Measurements from ENCODE around the gene SP7. TPM values are rescaled to one million over a fixed set of nuclear protein-coding genes. Genes with fewer than 3 reads are reported as not detected.

SP7 gene
- total RNA-seq: not detected in 2 replicates

GRCh38 chr12:53336181-53336681 lies at the start of gene SP7:
Gene SP7, minus strand, starts transcription at chr12:53336354. Its CDS starts 708 bp downstream, at chr12:53335646.

DNA sequence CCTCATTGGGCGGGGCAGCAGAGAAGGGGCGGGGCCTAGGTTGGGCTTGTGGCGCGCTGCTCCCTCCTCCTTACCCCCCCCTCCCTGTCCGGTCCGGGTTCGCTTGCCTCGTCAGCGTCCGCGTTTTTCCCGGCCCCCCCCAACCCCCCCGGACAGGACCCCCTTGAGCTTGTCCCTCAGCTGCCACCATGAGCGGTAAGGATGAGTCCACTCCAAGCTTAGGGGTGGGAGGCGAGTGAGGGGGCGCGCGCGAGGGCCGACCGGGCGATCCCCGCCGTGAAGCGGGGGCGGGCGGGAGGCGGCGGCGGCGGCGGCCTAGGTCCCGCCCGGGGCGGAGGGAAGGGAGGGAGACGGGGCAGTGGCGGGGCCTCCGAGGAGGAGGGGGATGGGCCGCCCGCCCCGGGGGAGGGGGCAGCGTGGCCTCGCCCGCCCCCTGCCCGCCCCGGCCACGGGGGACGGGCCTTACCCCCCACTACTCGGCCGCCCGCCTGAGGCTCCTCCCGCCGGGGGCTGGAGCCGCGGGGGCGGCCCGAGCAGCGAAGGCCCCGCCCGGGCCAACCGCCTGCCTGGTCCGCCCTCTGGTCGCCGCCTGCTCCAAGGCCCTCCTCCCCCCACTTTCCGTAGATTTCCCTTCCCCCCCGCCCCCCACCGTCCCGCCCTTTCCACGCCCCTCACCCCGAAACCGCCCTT lies 44.1 kb upstream of the SP7 start, which contains the start of gene SP1:
SP1 (plus strand) TSS at position 73 of the 690 bp plus-strand sequence; CDS start at position 189, 116 bp downstream.

GRCh38 chr12:53299454-53300180 lies 36.5 kb downstream of the SP7 start, which contains the start of gene MYG1:
Gene MYG1, plus strand, starts transcription at chr12:53299695. Its CDS starts 43 bp downstream, at chr12:53299738.

DNA sequence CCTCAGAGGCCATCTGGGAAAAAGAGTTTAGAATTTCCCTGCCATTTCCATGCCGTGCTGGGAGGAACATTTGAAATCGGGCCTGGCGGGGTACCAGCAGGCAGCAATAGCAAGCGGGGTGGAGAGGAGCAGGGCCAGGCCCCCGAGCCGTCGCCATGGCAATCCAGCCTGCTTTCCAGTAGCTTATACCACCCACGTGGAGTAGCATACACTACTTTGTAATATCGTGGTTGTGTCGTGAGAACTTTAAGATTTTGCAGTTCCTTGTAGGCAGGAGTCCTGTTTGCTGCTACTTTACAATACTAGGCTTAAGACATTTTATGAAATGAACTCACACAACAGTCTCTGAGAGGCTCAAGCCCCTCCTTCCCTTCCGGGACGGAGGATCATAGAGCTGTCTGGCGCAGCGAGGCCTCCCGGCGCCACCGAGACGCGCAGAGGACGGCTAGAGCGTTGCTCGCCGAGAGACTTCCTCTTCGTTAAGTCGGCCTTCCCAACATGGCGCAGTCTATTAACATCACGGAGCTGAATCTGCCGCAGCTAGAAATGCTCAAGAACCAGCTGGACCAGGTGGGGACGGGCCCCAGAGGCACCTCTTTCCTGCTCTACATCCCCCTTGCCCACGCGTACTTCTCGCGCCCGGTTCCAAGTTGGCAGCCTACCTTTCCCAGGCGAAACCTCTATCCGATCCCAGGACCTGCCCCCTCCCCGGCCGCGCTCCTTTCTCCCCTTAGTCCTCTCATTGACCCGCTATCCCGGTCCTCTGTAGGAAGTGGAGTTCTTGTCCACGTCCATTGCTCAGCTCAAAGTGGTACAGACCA lies 40.9 kb downstream of the SP7 start, which contains the start of gene PFDN5:
PFDN5 (plus strand) TSS at position 473 of the 821 bp plus-strand sequence; CDS start at position 499, 26 bp downstream.

Other genes starting within 250 kb of the SP7 start
- 417 and 460 TPM in 2 replicates for gene IGFBP6, start 238.7 kb downstream of the SP7 start, total RNA-seq
- gene SOAT2, start 232.9 kb downstream of the SP7 start, total RNA-seq: not detected in 2 replicates
- 14.8 and 15.4 TPM in 2 replicates for gene ZNF740, start 155.6 kb downstream of the SP7 start, total RNA-seq
- gene CSAD, start 155.4 kb downstream of the SP7 start, total RNA-seq: 13.2 and 20.6 TPM in 2 replicates
- gene ITGB7, start 129.1 kb downstream of the SP7 start, total RNA-seq: 0.40 and 0.52 TPM in 2 replicates
- 40.9 and 47.0 TPM in 2 replicates for gene RARG, start 104.1 kb downstream of the SP7 start, total RNA-seq
- gene ESPL1, start 68.1 kb downstream of the SP7 start, total RNA-seq: 2.3 and 2.6 TPM in 2 replicates
- gene PFDN5, start 40.8 kb downstream of the SP7 start, total RNA-seq: 311 and 472 TPM in 2 replicates
- 32.3 and 40.7 TPM in 2 replicates for gene MYG1, start 36.7 kb downstream of the SP7 start, total RNA-seq
- gene AAAS, start 14.7 kb downstream of the SP7 start, total RNA-seq: 36.3 and 42.9 TPM in 2 replicates
- gene SP1, start 43.8 kb upstream of the SP7 start, total RNA-seq: 36.0 and 38.2 TPM in 2 replicates
- gene AMHR2, start 87.5 kb upstream of the SP7 start, total RNA-seq: not detected in 2 replicates
- gene PRR13, start 105.4 kb upstream of the SP7 start, total RNA-seq: 24.2 and 30.9 TPM in 2 replicates
- 410 and 411 TPM in 2 replicates for gene PCBP2, start 115.7 kb upstream of the SP7 start, total RNA-seq
- 34.2 and 44.7 TPM in 2 replicates for gene MAP3K12, start 163.1 kb upstream of the SP7 start, total RNA-seq
- 32.9 and 33.8 TPM in 2 replicates for gene TARBP2, start 164.9 kb upstream of the SP7 start, total RNA-seq
- not detected in 2 replicates for gene NPFF, start 171.1 kb upstream of the SP7 start, total RNA-seq

Measured in smooth muscle cell of the pulmonary artery (primary cell).